AG10803 (cell line): ENCODE measurements around the gene DNAJC9.
A peak's percentile ranks its signal among the peaks of the same experiment; 100 is the strongest.

Experiments used
- DNase-seq: peaks from one replicate; pipeline ENCODE4 v3.0.0; 2010; ENCODE audit warnings: low read depth
- H3K4me3 ChIP-seq: 2 replicates; pipeline ENCODE4 v1.5.1; 2011; ENCODE audit warnings: mild to moderate bottlenecking, low read length, control low read depth
- TF ChIP-seq, protein P1 (sequence below): conservative IDR thresholded peaks from 2 replicates; pipeline ENCODE4 v1.5.1; 2011; ENCODE audit warnings: mild to moderate bottlenecking, low read length, control low read depth, inconsistent platforms

DNAJC9 gene

DNA sequence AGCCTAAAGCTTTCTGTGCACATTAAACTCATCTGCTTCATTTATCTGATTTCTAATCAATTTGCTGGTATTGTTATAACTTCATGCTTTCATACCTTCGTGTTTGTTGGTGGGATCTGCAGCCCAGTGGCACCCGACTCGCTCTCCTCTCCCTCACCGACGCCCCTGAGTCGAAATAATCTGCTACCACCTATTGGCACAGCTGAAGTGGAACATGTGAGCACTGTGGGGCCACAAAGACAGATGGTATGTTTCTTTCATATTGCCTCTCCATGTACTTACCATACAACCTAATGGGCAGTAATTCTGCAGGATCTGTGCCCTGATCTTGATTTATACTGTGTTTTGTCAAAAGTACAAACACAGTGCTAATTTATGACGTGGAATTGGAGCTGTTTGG lies 12.4 kb downstream of the DNAJC9 start:
- no peak overlapping the region for H3K4me3 ChIP-seq
- TF ChIP-seq, protein P1, sequence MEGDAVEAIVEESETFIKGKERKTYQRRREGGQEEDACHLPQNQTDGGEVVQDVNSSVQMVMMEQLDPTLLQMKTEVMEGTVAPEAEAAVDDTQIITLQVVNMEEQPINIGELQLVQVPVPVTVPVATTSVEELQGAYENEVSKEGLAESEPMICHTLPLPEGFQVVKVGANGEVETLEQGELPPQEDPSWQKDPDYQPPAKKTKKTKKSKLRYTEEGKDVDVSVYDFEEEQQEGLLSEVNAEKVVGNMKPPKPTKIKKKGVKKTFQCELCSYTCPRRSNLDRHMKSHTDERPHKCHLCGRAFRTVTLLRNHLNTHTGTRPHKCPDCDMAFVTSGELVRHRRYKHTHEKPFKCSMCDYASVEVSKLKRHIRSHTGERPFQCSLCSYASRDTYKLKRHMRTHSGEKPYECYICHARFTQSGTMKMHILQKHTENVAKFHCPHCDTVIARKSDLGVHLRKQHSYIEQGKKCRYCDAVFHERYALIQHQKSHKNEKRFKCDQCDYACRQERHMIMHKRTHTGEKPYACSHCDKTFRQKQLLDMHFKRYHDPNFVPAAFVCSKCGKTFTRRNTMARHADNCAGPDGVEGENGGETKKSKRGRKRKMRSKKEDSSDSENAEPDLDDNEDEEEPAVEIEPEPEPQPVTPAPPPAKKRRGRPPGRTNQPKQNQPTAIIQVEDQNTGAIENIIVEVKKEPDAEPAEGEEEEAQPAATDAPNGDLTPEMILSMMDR = no peak
- no peak for DNase-seq

DNA sequence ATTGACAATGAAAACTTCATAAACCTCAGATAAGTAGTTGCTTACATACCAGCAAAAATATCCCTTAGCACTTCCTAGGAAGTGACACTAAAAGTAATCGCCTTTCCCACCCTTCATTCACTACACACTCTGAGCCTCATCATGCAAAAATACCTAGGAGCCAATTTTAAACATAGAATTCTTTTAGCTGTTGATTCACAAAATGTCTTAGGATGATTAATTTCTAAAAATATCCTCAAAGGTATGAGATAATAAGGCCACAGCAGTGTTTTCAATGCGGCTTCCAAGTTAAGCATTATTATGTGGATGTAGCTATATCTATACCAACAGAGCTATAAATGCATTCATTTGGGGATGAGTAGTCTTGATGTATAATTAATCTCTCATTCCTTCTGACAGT lies 13.2 kb downstream of the DNAJC9 start:
- no peak overlapping the region for H3K4me3 ChIP-seq
- TF ChIP-seq, protein P1 = no peak

DNA sequence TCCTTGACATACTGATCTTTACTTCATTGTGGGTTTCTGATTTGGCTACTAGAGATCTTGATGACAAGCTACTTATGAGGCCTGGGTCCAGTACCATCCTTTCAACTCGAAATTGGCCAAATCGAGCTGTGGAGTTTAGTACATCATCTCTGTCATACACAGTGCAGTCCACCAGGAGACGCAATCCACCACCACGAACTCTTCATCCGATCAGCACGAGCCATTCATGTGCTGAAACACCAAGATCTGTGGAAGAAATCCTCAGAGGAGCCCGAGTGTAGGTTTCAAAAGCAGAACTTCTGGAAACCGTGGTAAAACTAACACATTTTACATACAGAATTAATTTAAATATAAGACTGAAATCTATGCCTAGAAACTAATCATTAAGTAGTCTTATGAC lies 14.2 kb downstream of the DNAJC9 start:
- H3K4me3 ChIP-seq = no peak overlapping the region
- no peak for DNase-seq

More for the DNA sequence above, 13.2 kb downstream of the DNAJC9 start:
- DNase-seq = no peak

DNA sequence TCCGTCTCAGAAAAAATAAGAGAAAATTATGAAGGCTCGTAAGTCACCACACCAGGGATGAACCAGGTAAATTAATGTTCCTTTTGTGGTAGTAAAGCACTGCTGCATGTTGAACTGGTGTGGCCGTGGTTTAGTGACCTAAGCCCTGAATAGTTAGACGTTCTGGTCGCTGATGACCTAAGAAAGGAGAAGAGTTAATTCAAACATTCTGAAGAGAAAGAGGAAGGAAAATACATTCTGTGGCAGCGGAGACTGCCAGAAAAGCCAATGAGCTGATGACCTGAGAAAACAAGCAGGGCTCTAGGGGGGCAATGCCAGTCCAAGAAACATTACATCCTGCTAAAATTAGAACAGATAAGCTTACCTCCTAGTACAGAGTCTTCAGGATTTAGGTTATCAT lies 17.5 kb downstream of the DNAJC9 start:
- TF ChIP-seq, protein P1 = no peak
- no peak overlapping the region for H3K4me3 ChIP-seq
- DNase-seq = no peak

More for the DNA sequence above, 14.2 kb downstream of the DNAJC9 start:
- TF ChIP-seq, protein P1 = peak; percentile 13; the same call in 1 of the 2 replicates

DNA sequence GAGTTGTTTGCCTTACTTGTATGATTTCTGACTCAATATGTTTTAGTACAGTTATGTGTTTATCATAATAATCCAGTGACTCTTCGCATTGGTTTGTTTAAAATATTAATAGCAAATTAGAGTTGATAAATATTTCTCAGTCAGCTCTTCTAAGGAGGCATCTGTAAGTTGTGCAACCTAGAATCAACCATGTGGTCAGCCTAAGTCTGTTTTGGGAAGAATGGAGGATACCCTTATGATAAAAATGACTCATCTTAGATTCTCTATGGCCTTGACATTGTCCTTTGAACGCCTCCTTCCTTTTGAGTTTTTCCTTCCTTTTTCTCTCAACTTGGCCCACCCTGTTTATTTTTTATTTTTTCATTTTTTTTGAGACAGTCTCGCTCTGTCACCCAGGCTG lies 18.8 kb downstream of the DNAJC9 start:
- H3K4me3 ChIP-seq = no peak overlapping the region
- TF ChIP-seq, protein P1 = no peak
- DNase-seq = no peak

DNA sequence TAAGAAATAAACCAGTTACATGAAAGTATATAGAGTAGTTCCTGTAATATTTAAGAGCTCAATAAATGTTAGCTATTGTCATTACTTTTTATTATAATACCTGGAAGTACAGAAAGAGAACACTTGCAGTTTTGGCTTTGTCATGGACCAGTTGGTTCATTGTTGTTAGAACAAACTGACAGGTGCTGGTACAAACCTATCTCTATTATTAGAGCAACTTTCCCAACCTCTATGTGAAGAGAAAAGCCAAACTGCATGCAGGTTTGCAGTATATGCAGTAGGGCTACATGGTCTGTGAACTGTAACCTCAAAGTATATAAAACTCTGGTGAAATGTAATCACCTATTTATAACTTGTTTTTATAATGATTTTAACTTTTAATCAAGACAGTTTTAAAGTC lies 20.4 kb downstream of the DNAJC9 start:
- DNase-seq = no peak
- no peak overlapping the region for H3K4me3 ChIP-seq
- TF ChIP-seq, protein P1 = no peak

DNA sequence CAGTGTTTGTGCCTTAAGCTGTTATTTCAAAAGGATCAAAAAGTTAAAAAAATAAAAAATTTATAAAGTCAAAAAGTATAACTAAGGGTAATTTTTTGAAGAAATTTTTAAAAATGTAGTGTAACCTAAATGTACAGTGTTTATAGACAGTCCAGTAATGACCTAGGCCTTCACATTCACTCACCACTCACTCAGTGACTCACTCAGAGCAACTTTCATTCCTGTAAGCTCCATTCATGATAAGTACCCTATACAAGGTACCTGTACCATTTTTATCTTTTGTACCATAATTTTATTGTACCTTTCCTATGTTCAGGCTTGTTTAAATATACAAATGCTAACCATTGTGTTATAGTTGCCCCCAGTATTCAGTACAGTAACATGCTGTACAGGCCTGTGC lies 21.5 kb downstream of the DNAJC9 start:
- TF ChIP-seq, protein P1 = no peak
- H3K4me3 ChIP-seq = no peak overlapping the region
- DNase-seq = no peak
